BLaER1 treated with 17β-estradiol and CSF1 and Interleukin-3, amounts not matched to agents 10 nM and 100 nM (cell line): ENCODE results near the gene MOB3C.

Experiments
- H3K27ac ChIP-seq, 11 experiments: shearing (Covaris generic); formaldehyde crosslinking; 2 replicates each; pipeline ENCODE4 v1.8.1; 2022
- H3K27me3 ChIP-seq, 11 experiments: shearing (Covaris generic); formaldehyde crosslinking; 2 replicates each; pipeline ENCODE4 v1.8.1; 2022
- H3K36me3 ChIP-seq, 11 experiments: shearing (Covaris generic); formaldehyde crosslinking; 2 replicates each; pipeline ENCODE4 v1.8.1; 2022
- H3K4me1 ChIP-seq, 10 experiments: shearing (Covaris generic); formaldehyde crosslinking; 2 replicates each; pipeline ENCODE4 v1.8.1; 2022
- H3K4me2 ChIP-seq, 11 experiments: shearing (Covaris generic); formaldehyde crosslinking; 2 replicates each; pipeline ENCODE4 v1.8.1; 2022
- H3K4me3 ChIP-seq, 10 experiments: shearing (Covaris generic); formaldehyde crosslinking; 2 replicates each; pipeline ENCODE4 v1.8.1; 2022
- H3K9ac ChIP-seq, 11 experiments: shearing (Covaris generic); formaldehyde crosslinking; 2 replicates each; pipeline ENCODE4 v1.8.1; 2022
- H3K9me3 ChIP-seq, 11 experiments: shearing (Covaris generic); formaldehyde crosslinking; replicated peaks in 1 of 11; 2 replicates each; pipeline ENCODE4 v1.8.1; 2022
- H4K20me1 ChIP-seq, 11 experiments: shearing (Covaris generic); formaldehyde crosslinking; 2 replicates each; pipeline ENCODE4 v1.8.1; 2022
- Cebpa-rat ChIP-seq, 11 experiments: shearing (Covaris generic); IDR thresholded peaks; 2 replicates each; pipeline ENCODE4 v1.8.1; 2022

Gene MOB3C

DNA sequence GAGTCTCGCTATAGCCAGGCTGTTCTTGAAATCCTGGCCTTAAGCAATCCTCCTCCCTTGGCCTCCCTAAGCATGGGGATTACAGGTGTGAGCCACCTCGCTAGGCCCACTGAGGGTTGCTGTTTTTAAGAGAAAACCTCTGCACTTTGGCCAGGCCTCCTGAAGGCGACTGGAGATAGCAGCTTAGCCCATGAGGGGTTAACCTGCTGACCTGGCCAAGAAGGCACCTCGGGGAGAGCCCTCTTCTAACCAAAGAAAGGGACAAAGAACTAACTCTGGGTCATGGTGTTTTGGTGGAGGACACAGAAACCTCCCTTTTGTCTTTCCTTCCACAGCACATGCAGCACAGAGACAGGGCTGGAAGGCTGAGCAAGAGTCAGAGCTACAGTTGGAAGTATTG, 47.5 kb downstream of the MOB3C start:
- peaks cover 32 to 100% (median 83%) of the 10 kb centered on the region in 11 experiments for H3K36me3 ChIP-seq
- no peak overlapping the region for H3K4me2 ChIP-seq
- no peak overlapping the region for H3K9ac ChIP-seq
- no peaks in the 10 kb centered on the region for H3K4me1 ChIP-seq
- H4K20me1 ChIP-seq, result peaks cover 0 to 64% (median 0%) of the 10 kb centered on the region in 11 experiments; a peak in 6 of 22 replicates
- H3K27me3 ChIP-seq, result no peaks in the 10 kb centered on the region
- no peak overlapping the region for H3K27ac ChIP-seq
- TF ChIP-seq Cebpa-rat (IDR thresholded peaks at IDR 0.05), result no peak
- no peak overlapping the region for H3K4me3 ChIP-seq
- no peaks in the 10 kb centered on the region for H3K9me3 ChIP-seq

DNA sequence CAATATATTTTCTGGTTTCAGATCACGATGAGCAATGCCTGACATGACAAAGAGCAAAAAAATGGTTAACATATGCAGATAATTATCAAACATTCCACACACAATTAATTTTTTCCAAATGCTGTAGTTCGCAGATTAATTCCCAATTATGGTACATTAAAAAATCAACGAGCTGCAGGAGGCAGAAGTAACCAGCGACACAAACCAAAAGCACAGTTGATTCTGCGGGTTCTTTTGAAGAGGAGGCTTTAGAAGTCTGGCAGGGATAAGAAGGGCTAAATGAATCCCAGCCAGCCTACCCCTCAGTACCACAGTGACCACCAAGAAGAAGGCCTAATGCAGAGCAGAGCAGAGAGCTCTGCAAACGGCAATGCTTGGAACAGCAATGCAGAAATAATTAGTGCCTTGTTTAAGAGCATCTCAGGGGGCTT, 48.1 kb downstream of the MOB3C start:
- Histone ChIP-seq H3K4me1 (no peaks in the 10 kb centered on the region), H3K27ac (no peak overlapping the region), H3K4me3 (no peak overlapping the region), H3K4me2 (no peak overlapping the region), H3K9ac (no peak overlapping the region), H4K20me1 (peaks cover 0 to 64% (median 0%) of the 10 kb centered on the region in 11 experiments; a peak in 6 of 22 replicates), H3K9me3 (no peaks in the 10 kb centered on the region), H3K36me3 (peaks cover 32 to 100% (median 81%) of the 10 kb centered on the region in 11 experiments), H3K27me3 (no peaks in the 10 kb centered on the region)
- TF ChIP-seq Cebpa-rat (IDR thresholded peaks at IDR 0.05), result no peak

DNA sequence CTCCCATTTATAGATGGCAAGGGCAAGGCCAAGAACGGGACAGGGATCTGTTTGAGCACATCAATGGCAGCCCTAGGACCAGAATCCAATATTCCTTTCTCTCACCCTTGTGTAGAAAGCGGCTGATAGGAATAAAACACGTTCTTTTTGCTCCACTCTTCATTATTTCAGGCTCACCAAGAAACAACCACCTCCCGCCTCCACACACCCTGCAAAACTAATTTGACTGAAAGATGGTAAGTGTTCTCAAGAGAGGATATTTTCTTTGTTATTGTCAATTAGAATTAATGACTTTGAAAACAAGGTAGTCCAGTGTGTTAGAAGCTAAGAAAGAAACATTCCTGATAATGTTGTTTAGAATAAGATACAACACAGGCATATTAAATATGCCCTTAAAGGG, 53.3 kb downstream of the MOB3C start:
- H3K27me3 ChIP-seq, result no peaks in the 10 kb centered on the region
- H3K4me1 ChIP-seq, result no peaks in the 10 kb centered on the region
- H3K4me2 ChIP-seq, result no peak overlapping the region
- H3K9ac ChIP-seq, result no peak overlapping the region
- TF ChIP-seq Cebpa-rat (IDR thresholded peaks at IDR 0.05), result no peak
- H4K20me1 ChIP-seq, result peaks cover 0 to 75% (median 0%) of the 10 kb centered on the region in 11 experiments; a peak in 7 of 22 replicates
- no peak overlapping the region for H3K27ac ChIP-seq
- no peaks in the 10 kb centered on the region for H3K9me3 ChIP-seq
- H3K4me3 ChIP-seq, result no peak overlapping the region
- H3K36me3 ChIP-seq, result peaks cover 36 to 100% (median 94%) of the 10 kb centered on the region in 11 experiments

DNA sequence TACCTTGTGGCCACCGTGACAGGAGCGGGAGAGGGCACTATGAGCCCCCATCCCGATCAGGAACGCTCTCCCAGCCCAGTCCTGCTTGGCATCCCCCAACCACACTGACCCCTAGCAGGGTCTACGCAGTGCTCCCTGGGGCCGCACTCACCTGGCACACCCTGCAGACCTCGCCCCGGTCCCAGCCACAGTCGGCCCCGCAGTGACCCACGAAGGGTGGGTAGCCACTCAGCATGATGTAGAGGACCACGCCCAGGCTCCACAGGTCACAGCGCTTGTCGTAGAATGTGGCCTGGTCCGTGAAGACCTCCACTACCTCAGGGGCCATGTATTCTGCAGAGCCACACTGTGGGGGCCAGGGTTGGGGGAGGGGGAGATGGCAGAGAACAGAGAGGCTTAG, 54.1 kb downstream of the MOB3C start:
- Histone ChIP-seq H4K20me1 (peaks cover 0 to 80% (median 0%) of the 10 kb centered on the region in 11 experiments; a peak in 8 of 22 replicates), H3K36me3 (peaks cover 28 to 100% (median 94%) of the 10 kb centered on the region in 11 experiments), H3K4me2 (no peak overlapping the region), H3K4me3 (no peak overlapping the region), H3K4me1 (no peaks in the 10 kb centered on the region), H3K9ac (no peak overlapping the region), H3K27me3 (no peaks in the 10 kb centered on the region), H3K27ac (no peak overlapping the region), H3K9me3 (no peaks in the 10 kb centered on the region)
- no peak for TF ChIP-seq Cebpa-rat (IDR thresholded peaks at IDR 0.05)

DNA sequence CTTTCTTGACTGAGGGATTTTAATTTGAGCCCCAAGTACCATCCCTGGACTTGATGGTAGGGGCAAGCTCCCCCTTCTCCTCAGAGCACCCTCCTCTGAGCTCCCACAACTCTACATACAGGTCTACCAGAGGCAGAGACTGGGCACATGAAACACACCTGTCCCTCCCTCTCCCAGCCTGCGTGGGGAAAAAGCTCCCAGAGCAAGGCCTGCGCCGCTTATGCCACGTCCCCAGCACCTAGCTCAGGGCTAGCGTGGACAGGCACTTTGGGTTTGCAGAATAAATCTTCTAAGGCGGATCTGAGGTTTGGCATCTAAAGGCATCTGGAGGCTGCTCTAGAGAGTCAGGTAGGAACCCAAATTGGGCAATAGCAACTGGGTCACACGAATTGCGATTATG, 57.6 kb downstream of the MOB3C start:
- no peak for TF ChIP-seq Cebpa-rat (IDR thresholded peaks at IDR 0.05)
- H3K36me3 ChIP-seq, result peaks cover 5 to 71% (median 61%) of the 10 kb centered on the region in 11 experiments
- no peak overlapping the region for H3K4me2 ChIP-seq
- no peaks in the 10 kb centered on the region for H3K4me1 ChIP-seq
- no peak overlapping the region for H3K4me3 ChIP-seq
- no peaks in the 10 kb centered on the region for H3K9me3 ChIP-seq
- no peaks in the 10 kb centered on the region for H3K27me3 ChIP-seq
- H4K20me1 ChIP-seq, result peaks cover 0 to 70% (median 4%) of the 10 kb centered on the region in 11 experiments; a peak in 9 of 22 replicates
- 0 out of 22 replicates have a peak overlapping the region, but pooled peaks of 1 of the 11 experiments have one; percentile 7 for H3K9ac ChIP-seq
- H3K27ac ChIP-seq, result no peak overlapping the region

DNA sequence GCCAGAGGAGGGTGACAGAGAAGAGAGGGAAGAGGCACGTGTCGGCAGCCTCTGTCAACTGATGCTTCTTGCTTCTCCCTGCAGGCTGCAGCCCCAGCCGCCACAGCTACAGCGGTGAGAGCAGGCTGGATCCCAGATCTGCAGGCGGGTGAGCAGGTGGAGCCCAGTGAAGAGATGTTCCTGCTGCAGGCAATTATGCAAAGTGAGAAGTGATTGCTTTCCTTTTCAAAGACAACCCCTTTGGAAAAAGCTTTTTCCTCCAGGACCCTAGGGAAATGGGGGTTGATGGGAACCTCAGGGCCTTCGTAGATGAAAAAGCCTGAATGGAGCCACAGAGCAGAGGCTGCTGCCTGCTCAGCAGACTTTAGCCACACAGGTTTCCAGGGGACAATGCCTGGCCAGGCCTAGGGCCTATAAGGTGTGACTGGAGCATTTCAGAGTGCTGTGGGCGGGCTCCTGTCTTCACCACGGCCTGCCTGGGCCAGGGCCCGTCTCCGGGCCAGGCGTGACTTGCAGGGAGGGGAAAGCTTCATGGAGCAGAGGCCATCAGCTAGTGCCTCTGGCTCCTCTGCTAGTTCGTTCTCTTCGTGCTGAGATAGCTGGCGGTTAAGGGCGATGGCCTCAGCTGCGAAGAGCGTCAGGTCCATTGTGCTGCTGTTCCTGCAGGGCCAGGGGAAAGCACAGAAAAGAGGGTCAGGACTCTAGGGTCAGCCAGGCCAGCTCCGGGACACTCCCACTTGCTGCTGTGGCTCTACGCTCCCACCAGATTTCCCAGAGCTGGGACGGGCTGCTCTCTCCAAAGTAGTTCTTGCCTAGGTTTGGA, 58.3 kb downstream of the MOB3C start:
- TF ChIP-seq Cebpa-rat (IDR thresholded peaks at IDR 0.05), result no peak
- Histone ChIP-seq H3K4me3 (no peak overlapping the region), H3K4me2 (no peak overlapping the region), H3K9me3 (no peaks in the 10 kb centered on the region), H3K4me1 (no peaks in the 10 kb centered on the region), H3K36me3 (peaks cover 5 to 65% (median 56%) of the 10 kb centered on the region in 11 experiments), H3K27me3 (no peaks in the 10 kb centered on the region), H4K20me1 (peaks cover 0 to 70% (median 4%) of the 10 kb centered on the region in 11 experiments; a peak in 9 of 22 replicates), H3K9ac (0 out of 22 replicates have a peak overlapping the region, but pooled peaks of 1 of the 11 experiments have one; percentile 7), H3K27ac (no peak overlapping the region)
